ENCODE results near the gene CD22. TPM values are rescaled to one million over a fixed set of nuclear protein-coding genes. Genes with fewer than 3 reads are reported as not detected.

CD22 gene
- total RNA-seq, 1 experiment from 2014 or later, result not detected

DNA sequence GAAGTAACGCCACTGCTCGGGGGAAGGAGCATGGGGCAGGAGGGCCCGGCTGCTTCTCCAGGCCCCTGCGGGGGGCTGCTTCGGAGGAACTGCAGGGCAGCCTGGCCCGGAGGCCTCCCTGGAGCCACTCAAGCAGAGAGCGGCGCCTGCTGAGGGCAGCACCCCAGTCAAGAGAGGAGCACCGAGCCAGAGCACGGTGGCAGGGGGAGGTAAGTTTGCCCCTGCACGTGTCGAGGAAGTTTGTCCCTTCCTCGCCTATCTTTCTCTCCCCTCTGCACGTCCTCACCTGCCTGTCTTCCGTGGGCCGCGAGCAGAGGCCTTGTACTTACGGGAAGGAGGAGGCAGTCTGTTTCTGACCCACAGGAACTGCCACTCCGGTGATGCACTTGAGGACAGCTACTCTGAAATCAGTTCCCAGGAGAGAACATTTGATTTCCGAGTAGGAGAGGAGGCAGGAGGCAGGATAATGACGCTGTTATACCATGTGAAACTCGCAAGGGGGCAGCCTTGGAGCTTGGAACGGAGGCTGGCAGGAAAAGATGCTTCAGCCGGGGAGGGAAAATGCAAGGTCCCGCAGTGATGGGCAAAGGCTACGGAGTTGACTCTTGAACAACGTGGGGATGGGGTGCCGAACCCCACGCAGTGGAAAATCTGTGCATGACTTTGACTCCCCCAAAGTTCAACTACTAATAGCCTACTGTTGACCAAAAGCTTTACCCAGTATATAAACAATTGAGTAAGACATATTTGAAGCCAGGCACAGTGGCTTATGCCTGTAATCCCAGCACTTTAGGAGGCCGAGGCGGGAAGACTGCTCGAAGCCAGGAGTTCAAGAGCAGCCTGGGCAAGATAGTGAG lies 23.7 kb downstream of the CD22 start:
- Histone ChIP-seq H2AFZ (ENCODE audit: low read length) (peak overlapping the region; percentile 79), H2BK5ac (ENCODE audit: insufficient read length, low read length) (no peak overlapping the region), H4K91ac (ENCODE audit: insufficient read length, low read depth, low read length) (no peak overlapping the region), H4K5ac (ENCODE audit: insufficient read length, low read depth, low read length) (no peak overlapping the region), H3K27me3 (ENCODE audit: insufficient read depth, low read length) (no peaks in the 10 kb centered on the region), H2BK120ac (ENCODE audit: low read depth, low read length, poor library complexity, severe bottlenecking) (no peak overlapping the region), H3K56ac (ENCODE audit: insufficient read length, low read depth, low read length) (no peak overlapping the region), H3K4me2 (ENCODE audit: insufficient read depth, insufficient read length, low read length) (no peak overlapping the region), H4K20me1 (ENCODE audit: control insufficient read depth, insufficient read depth, insufficient read length) (peaks cover 3% of the 10 kb centered on the region), H3K9ac (ENCODE audit: extremely low read depth, insufficient read length, low read length) (no peak overlapping the region), H3K4me1 (ENCODE audit: insufficient read depth, low read length) (no peaks in the 10 kb centered on the region; the same call in 1 of the 2 replicates), H2BK15ac (ENCODE audit: low read depth, low read length) (no peak overlapping the region; the same call in 1 of the 2 replicates), H3K23ac (ENCODE audit: insufficient read length, low read depth, low read length) (no peak overlapping the region), H3K14ac (ENCODE audit: insufficient read depth, low read length) (no peak overlapping the region; the same call in 1 of the 2 replicates), H3K79me1 (ENCODE audit: insufficient read depth, low read depth, low read length, poor library complexity, severe bottlenecking) (no peaks in the 10 kb centered on the region), H3K79me2 (ENCODE audit: insufficient read depth, low read length) (no peaks in the 10 kb centered on the region), H3T11ph (ENCODE audit: low read length) (no peak overlapping the region), H4K8ac (replicated peaks; ENCODE audit: insufficient read length, low read depth, low read length) (no peak overlapping the region), H3K4ac (ENCODE audit: low read depth, low read length) (no peak overlapping the region), H2BK20ac (ENCODE audit: low read depth, low read length, poor library complexity, severe bottlenecking) (no peak overlapping the region), H3K9me3 (ENCODE audit: control insufficient read depth, low read depth, low read length) (no peaks in the 10 kb centered on the region), H2BK12ac (ENCODE audit: insufficient read length, low read depth, low read length) (no peak overlapping the region), H3K18ac (ENCODE audit: insufficient read length, low read depth, low read length) (peak overlapping the region; percentile 41), H2AK5ac (ENCODE audit: insufficient read length, low read length) (no peak overlapping the region), H3K27ac (ENCODE audit: insufficient read length, low read depth, low read length) (no peak overlapping the region), H3K23me2 (ENCODE audit: insufficient read length, low read depth, low read length, poor library complexity, severe bottlenecking) (peaks cover 4% of the 10 kb centered on the region)
- Mint-ChIP-seq H3K27ac (peak overlapping the region; percentile 59 to 89 (median 85); a peak in 2 of 7 replicates), H3K9me3 (no peaks in the 10 kb centered on the region), H3K36me3 (ENCODE audit: insufficient read depth in 1 of 3, low read depth in 3 of 3) (no peaks in the 10 kb centered on the region; a peak in 1 of 7 replicates), H3K4me1 (peaks cover 9 to 11% of the 10 kb centered on the region in 2 experiments), H3K4me3 (peak overlapping the region in 1 of 2 experiments; percentile 12; a peak in 1 of 5 replicates), H3K27me3 (ENCODE audit: low read depth) (peaks cover 25% of the 10 kb centered on the region)
- peak; percentile 82 for DNase-seq
- TF ChIP-seq, protein P1, sequence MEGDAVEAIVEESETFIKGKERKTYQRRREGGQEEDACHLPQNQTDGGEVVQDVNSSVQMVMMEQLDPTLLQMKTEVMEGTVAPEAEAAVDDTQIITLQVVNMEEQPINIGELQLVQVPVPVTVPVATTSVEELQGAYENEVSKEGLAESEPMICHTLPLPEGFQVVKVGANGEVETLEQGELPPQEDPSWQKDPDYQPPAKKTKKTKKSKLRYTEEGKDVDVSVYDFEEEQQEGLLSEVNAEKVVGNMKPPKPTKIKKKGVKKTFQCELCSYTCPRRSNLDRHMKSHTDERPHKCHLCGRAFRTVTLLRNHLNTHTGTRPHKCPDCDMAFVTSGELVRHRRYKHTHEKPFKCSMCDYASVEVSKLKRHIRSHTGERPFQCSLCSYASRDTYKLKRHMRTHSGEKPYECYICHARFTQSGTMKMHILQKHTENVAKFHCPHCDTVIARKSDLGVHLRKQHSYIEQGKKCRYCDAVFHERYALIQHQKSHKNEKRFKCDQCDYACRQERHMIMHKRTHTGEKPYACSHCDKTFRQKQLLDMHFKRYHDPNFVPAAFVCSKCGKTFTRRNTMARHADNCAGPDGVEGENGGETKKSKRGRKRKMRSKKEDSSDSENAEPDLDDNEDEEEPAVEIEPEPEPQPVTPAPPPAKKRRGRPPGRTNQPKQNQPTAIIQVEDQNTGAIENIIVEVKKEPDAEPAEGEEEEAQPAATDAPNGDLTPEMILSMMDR (conservative IDR thresholded peaks at IDR 0.05), result peak; percentile 84
- WGBS (ENCODE audit: extremely low coverage, insufficient read length, low lambda C conversion rate), result no CpG with 5 or more reads among the region's 32 CpGs

Measured in H9 (cell line).